Activated CD8-positive, alpha-beta memory T cell treated with anti-CD3 and anti-CD28 coated beads for 48 hours (primary cell): Measurements from ENCODE around the gene TTC3.
"Not testable (repeated sequence)": the region's sequence is repeated elsewhere in the genome, so short reads cannot be mapped to it uniquely, and the experiment has no call there.

ENCODE experiments used
- DNase-seq, 3 experiments: peaks; one replicate each; pipeline ENCODE4 v3.0.0-alpha.2; 2020; ENCODE audit warnings: low read depth in 2 of 3, low spot score in 2 of 3

TTC3 gene

DNA sequence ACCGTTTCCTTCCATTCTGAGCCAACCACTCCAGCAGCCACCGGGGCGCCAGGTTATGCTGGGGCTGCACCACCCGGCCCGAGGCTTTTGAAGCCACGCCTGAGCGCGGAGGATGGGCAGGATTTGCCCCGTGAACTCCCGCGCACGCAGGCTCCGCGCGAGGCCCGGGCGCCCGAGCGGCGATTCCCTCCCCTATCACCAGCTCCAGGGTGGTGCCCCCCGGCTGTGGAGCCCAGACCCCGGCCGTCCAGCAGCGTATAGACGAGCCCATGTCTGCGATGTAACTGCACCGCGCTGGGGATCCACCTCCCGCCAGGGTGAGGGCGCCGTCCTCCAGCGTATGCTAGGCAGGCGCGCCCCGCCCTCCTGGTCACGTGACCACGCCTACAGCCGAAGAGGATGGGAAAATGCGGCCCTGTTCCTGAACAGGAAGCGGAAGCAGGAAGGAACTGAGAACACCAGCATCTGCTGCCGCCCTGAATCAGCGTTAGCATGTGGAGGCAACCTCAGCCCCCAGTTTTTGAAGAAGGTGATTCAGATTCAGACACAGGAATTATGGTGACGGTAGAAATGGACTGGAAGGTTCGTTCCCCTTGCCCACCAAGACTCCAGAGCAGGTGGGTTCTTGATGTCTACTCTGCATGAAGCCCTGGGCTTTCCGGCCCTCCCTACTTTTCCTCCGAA is 148.1 kb downstream of the TTC3 start:
- peak; percentile 90 to 93 (median 90) for DNase-seq

GRCh38 chr21:37222248-37222647 is 149.2 kb downstream of the TTC3 start:
- DNase-seq, result not testable (repeated sequence)

GRCh38 chr21:37223804-37224345 is 150.8 kb downstream of the TTC3 start:
- no peak for DNase-seq

- DNase-seq, result peak; percentile 27 to 45 (median 34)
Observed at GRCh38 chr21:37224861-37225839, 152.1 kb downstream of the TTC3 start.

DNA sequence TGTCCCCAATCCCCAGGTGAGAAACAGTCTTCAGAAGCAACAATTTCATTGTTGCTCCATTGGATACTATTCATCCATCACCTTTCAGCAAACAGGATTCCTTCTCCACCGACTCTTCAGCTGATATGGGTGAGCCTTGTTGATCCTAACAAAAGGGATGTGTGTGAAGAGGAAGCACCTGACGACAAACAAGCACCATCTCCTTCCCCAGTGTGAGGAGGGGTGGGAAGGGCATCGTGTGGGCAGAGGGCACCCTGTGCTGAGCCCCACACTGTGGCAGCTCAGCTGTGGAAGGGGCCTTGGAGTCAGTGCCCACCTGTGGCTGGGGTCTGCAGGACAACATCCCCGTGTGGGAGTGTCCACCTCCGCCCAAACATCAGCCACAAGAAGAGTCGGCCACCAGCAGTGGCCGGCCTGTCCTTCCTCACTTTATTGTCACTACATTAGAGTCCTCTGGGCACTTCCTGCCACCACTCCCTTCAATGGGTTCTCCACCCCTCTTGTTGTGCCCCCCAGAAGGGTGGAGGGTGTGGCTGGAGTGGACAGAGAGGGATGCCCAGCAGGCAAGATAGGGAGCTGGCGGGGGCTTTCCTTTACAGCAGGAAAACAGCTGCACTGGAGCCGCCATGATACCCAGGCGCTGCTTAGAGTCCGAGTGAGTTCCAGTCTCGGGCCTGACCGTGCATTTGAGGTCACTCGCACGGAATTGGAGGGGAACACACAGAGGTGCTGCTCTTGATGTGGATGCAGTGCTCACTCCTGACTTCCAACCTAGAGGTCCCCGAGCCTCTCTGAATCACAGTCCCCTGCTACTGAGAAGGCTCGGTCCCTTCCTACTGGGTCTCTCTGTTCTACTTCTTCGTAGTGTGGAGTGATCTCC is 153.2 kb downstream of the TTC3 start:
- DNase-seq, result no peak

- no peak for DNase-seq
Observed at GRCh38 chr21:37227071-37228002, 154.3 kb downstream of the TTC3 start.

DNA sequence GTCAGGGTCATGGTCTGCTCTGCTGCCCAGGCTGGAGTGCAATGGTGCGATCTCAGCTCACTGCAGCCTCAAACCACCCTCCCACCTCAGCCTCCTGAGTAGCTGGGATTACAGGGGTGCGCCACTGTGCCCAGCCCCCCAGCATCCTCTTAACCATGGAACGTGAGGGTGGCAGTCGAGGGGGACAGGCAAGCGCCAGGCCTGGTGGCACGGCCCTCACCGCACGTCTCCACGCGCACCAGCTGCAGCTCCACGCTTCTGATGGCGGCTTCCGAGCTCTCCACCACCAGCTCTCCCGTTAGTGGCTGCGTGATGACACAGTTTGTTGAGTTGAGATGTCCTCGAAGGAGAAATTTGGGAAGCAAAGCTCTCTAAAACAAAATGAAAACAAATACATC is 154.9 kb downstream of the TTC3 start:
- DNase-seq, result no peak

GRCh38 chr21:37230632-37231248 is 157.7 kb downstream of the TTC3 start:
- no peak for DNase-seq

DNA sequence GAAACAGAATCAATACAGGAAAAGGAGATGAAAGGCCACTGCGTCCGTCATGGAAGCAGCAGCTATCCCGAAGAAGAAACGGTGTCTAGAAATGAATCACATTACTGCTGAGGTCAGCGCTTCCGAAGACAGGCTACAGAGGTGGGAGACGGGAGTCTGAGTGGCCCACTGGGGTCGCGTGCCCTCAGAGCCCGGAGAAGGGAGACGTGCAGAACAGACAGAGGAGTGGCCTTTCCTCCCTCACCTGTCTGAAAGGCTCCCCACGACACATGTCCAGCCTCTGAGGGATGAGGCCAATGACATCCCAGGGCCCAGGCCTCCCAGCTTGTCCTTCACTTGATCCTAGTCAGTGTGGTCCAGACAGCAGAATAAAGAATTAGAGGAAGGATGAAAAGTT is 158.2 kb downstream of the TTC3 start:
- no peak for DNase-seq

- DNase-seq, result no peak
Observed at GRCh38 chr21:37231671-37232070, 158.6 kb downstream of the TTC3 start.

DNA sequence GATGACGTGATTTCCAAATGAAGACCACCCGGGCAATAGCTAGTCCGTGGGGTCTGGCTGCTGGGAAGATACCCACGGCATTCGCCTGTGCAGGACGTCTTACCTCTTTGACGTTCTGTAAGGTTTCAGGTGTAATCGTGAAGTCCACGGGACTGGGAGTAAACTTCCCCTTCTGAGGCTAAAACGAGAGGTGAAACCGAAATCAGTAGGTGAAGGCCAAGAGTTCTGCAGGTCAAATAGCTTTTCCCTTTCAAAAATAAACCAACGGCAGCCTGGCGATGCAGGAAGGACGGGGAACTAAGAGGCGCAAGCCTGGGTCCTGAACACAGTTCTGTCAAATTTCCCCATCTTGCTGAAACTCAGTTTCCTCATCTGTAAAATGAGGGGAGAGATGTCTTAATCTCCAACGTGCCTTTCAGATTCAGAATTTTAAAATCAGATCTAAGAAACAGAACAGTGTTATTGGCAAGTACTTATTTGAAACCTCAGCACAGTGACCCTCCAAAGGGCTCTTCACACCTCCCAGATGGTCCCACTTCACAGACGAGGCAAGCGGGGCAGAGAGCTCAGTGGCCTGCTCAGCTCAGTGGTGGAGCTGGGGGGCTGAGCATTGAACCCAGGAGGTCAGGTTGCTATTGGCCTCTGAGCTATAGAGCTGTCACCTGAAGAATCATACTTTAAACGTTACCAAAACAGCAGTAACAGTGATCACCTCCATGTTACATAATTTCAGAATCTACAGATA is 159.4 kb downstream of the TTC3 start:
- DNase-seq, result no peak

DNA sequence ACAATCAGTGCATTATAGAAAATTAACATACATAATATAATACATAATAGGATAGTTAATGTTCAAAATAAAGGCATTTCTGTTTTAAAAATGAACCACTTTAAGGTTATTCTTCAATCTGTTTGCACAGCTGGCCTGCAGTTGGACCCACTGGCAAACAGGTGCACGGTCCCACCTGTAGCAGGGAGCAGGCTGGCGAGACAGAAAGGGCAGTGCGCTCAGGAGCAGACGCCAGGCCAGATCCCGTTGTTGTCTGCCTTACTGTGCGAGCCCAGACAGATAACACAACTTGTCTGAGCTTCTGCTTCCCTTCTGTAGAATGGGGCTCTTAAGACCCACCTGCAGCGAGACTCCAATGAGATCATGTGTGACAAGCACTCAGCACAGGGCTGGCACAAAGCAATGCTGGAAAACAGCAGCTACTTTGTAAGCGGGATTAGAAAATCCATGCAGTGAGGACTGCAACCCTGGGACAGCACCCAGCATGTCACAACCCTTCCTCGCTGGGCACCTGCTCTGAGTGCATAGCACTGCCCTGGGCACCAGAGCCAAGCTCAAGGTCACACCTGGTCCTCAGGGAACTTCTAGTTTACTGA is 160.6 kb downstream of the TTC3 start:
- DNase-seq, result no peak

- DNase-seq, result no peak
Observed at GRCh38 chr21:37237346-37237745, 164.3 kb downstream of the TTC3 start.

DNA sequence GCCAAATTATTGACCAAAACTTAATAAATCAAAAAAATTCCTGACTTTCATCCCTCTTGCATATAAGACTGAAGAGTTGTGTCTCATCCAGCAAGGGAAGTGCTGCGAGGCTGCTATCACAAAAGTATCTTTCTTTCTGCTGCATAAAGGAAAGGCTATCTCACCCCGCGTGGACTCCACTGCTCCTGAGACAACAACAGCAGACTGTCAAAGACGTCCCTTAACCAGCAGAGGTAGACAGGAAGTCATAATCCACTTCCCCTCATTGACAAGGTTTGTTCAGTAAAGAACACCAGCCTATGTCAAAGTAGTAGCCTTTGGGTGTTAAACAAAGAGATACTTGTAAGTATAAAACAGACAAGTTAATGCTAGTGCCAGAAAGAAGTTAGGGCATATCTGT is 164.7 kb downstream of the TTC3 start:
- DNase-seq, result no peak

- DNase-seq, result no peak
Observed at GRCh38 chr21:37240978-37241377, 167.9 kb downstream of the TTC3 start.

DNA sequence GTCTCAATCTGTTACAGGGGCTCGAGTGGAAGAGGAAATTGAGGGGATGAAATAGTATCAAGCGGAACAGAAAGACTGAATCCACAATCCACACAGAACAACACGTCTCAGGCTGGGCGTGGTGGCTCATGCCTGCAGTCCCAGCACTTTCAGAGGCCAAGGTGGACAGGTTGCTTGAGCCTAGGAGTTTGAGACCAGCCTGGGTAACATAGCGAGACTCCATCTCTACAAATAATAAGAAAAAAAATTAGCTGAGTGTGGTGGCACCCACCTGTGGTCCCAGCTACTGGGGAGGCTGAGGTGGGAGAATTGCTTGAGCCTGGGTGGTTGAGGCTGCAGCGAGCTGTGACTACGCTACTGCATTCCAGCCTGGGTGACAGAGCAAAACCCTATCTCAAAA is 168.4 kb downstream of the TTC3 start:
- DNase-seq, result no peak

DNA sequence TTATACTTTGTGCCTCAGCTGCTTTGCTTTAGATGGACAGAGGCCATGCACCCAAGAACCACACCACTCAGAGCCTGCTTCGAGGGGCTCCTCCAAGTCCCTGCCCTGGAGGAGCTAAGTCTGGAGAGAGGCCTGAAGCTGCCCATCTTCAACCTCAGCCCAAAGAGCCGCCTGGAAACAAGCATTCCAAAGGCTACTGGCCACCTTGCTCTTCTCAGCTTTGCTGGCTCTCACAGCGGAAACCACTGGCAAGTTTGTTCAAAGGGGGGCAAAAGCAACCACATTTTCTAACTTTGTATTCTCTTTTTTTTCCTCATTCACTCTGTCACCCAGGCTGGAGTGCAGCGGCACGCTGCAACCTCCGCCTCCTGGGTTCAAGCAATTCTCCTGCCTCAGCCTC is 170.9 kb downstream of the TTC3 start:
- DNase-seq, result no peak

DNA sequence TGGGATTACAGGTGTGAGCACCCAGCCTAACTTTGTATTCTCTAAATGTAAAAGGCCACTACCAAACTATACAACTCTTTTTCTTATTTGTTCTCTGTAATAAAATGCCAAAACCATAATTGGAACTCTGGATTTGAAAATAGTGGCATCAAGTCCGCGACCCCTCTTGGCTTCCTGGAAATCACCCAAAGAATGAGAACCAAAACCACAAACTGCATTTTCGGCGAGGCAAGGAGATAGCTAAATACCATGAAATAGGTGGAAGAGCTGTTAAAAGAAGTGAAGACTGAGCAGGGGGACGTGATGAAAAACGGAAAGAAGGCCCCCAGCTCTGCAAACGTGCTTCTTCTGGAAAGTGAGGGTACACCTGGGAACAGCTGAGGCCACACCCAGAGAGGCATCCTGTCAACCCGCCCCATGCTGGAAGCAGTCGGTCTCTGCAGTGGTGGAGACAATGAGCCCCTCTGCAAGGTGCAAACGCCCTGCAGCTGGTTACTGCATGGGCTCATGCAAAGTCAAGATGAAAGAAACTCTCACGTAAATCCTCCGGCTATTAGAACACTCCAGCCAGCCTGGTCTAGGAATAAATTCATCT is 171.5 kb downstream of the TTC3 start:
- DNase-seq, result no peak
